Measurements from ENCODE around the gene TNKS2.
"Not testable (repeated sequence)": the region's sequence is repeated elsewhere in the genome, so short reads cannot be mapped to it uniquely, and the experiment has no call there.

Gene TNKS2

GRCh38 chr10:91796331-91797047 lies 1.7 kb upstream of the TNKS2 start:
- DNase-seq (ENCODE audit: low read depth in 1 of 2, low spot score in 1 of 2), result peak in 1 of 2 donors; percentile 49

DNA sequence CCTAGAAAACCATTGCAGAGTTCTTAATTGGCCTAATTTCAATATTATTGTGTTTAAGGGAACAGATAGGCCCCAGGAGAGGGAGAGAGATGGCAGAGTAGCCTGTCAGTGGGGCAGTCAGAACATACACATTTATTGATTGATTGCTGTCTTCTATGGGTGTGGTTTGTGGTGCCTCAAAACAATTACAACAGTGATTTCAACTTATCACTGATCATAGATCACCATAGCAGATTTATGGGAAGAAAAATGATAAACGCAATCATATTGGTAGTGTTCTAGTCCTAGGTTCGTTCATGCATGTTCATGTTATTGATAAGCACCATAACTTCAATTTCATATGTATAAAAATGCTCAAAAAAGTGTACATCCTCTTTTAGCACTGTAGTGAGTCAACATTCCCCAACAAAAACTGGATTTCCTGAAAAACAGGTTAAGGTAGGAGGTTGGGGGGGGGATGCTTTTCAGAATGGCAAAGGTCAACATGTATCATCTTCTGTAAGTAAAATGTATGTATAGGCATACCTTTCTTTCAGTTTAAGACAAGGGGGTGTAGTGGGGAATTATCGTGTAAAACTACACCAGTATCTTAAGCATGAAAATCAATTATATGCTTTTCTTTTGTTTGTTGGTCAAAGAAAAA lies 1.1 kb upstream of the TNKS2 start:
- no peak for DNase-seq (ENCODE audit: low read depth in 1 of 2, low spot score in 1 of 2)

DNA sequence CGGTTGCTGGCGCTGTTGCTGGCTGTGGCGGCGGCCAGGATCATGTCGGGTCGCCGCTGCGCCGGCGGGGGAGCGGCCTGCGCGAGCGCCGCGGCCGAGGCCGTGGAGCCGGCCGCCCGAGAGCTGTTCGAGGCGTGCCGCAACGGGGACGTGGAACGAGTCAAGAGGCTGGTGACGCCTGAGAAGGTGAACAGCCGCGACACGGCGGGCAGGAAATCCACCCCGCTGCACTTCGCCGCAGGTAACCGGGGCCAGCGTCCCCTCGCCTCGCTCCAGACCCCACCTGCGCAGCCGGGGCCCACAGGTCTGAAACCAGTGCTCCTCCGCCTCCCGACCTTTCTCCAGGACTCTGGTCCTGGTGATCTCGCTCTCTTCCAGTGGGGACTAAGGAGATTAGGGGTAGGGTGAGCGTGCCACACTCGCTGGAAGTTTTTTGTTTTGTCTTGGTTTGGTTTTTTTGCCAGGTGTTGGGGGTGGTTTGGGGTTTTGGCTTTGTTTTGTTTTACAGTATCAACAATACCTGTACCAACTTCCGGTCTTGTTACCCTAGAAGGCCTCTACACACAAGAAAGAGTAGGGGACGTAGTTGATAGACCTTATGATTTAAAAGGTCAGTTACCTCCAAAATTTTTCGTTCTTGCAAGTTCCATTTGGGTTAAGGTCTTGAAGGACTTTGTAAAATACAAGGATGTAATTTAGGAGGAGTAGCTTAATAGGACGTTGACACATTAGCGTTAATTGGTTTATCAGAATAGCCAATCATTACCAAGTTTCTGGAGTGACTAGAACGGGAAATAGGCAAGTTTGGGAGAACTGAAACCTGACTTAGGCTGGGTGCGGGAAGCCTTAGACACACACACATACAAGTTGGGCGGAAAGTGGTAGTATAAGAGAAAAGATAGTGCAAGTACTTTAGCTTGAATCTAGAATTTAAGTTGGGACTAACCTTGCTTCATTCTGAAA lies 704 bp downstream of the TNKS2 start:
- DNase-seq (ENCODE audit: low read depth in 1 of 2, low spot score in 1 of 2), result peak in 1 of 2 donors; percentile 9

- DNase-seq (ENCODE audit: low read depth in 1 of 2, low spot score in 1 of 2), result no peak
These were observed 1.4 kb downstream of the TNKS2 start for GRCh38 chr10:91799612-91799975.

DNA sequence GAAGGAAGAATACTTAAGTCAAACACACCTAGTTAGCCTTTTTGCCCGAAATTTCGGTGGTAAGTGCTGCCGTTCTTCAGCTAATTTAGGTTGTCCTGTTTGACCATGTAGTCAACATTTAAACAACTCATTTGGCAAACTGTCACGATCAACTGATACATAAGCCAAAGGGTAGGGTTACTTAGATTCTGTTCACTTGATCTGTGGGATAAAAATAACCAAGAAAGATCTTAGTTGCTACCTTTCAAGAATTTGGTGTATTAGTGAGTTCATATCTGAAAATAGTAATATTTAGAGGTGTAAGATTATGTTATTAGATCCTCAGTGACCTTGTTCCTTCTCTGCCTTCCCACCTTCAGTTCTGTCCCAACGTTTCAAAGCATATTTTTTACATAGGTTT lies 2.0 kb downstream of the TNKS2 start:
- DNase-seq (ENCODE audit: low read depth in 1 of 2, low spot score in 1 of 2), result no peak

- DNase-seq (ENCODE audit: low read depth in 1 of 2, low spot score in 1 of 2), result no peak
These were observed 2.5 kb downstream of the TNKS2 start for GRCh38 chr10:91800756-91801155.

- DNase-seq (ENCODE audit: low read depth in 1 of 2, low spot score in 1 of 2), result no peak
These were observed 5.3 kb downstream of the TNKS2 start for GRCh38 chr10:91803386-91804125.

- no peak for DNase-seq (ENCODE audit: low read depth in 1 of 2, low spot score in 1 of 2)
These were observed 5.9 kb downstream of the TNKS2 start for GRCh38 chr10:91804126-91804510.

DNA sequence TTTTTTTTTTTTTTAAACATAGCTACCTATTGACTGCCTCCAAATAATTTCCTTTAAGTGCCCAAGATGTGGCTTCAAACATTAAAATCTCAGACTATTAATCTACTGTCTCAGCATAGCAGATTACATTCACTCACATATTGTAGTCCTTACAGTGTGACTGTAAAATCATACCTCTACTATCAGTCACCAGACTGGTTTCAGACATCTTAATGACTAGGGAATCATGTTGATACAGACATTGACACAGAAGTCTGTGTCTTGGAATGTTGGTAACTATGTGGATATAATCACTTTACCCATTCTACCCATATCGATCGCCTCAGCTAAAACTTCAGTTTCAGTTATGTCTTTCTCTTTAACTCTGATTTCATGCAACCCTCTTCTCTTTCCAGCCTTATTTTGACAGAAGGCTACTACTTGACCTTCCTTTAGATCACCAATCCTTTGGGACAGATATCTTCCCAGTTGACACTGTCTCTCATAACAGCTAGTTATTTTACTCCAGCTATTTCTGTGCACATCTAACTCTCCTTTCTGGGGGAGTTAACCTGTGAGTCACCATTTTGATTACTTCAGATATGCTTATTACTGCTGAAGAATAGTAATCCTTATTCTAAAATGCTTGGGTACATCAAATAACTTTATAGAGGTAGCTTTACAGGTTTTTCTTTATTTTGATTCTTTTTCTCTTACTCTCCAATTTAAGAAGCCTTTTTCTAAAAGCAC lies 7.0 kb downstream of the TNKS2 start:
- no peak for DNase-seq (ENCODE audit: low read depth in 1 of 2, low spot score in 1 of 2)

DNA sequence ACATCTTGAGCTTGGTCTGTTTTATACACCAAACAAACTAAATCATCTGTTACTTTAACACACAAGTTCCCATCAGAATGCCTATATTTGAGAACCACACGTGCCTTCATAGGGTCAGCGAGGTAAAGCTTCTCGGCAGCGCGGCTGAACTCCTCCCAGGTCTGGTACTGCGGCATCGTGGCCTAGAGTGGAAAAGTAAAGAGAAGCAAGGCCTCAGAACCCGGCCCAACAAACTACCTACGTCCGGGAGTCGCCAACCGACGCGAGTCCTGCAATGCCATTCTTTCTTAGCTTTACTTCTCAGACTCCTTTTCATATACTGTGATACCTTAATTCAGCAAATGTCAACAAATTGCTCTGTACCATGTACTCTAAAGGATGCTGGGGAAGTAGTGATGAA lies 9.0 kb downstream of the TNKS2 start:
- not testable (repeated sequence) for DNase-seq (ENCODE audit: low read depth in 1 of 2, low spot score in 1 of 2)

- DNase-seq (ENCODE audit: low read depth in 1 of 2, low spot score in 1 of 2), result no peak
These were observed 15.0 kb downstream of the TNKS2 start for GRCh38 chr10:91813251-91813650.

- no peak for DNase-seq (ENCODE audit: low read depth in 1 of 2, low spot score in 1 of 2)
These were observed 18.8 kb downstream of the TNKS2 start for GRCh38 chr10:91816981-91817380.

- no peak for DNase-seq (ENCODE audit: low read depth in 1 of 2, low spot score in 1 of 2)
These were observed 21.9 kb downstream of the TNKS2 start for GRCh38 chr10:91820144-91820543.

DNA sequence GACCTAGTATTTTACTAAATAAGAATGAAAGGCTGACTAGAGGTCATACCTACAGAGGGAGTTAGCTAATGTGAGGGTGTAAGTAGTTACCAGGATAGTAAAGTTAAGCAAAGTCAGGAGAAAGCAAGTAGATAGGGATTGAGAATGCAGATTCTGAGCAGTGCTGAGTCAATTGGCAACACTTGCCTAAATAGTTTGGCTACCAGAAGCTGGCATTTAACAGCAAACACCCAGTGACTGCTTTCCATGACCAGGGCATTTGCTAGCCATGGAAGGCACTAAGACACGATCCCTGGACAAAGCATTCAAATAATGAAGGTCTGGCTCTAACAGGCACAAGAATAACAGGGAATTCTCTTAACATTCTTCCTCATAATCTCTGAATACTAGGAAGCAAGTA lies 25.9 kb downstream of the TNKS2 start:
- DNase-seq (ENCODE audit: low read depth in 1 of 2, low spot score in 1 of 2), result no peak

DNA sequence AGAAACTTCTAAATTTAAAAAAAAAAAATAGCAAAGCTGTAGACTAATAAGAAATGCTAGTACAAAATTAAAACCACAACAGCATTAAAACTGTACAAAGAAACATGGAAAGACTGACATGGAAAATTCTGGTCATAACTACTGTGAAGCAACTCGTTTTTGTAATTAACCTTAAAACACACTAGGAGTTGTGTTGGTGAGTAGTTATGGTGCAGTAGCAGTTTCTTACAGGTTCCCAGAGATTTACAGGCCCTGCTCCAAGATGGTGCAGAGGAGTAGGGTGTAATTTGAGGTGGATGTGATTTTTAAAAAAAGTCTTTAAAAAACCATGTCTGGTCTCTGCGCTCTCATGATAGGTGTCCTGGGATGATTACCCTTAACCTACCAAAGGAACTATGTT lies 31.0 kb downstream of the TNKS2 start:
- no peak for DNase-seq (ENCODE audit: low read depth in 1 of 2, low spot score in 1 of 2)

GRCh38 chr10:91838199-91838598 lies 40.0 kb downstream of the TNKS2 start:
- DNase-seq (ENCODE audit: low read depth in 1 of 2, low spot score in 1 of 2), result no peak

GRCh38 chr10:91843083-91843482 lies 44.9 kb downstream of the TNKS2 start:
- no peak for DNase-seq (ENCODE audit: low read depth in 1 of 2, low spot score in 1 of 2)

- no peak for DNase-seq (ENCODE audit: low read depth in 1 of 2, low spot score in 1 of 2)
These were observed 58.4 kb downstream of the TNKS2 start for GRCh38 chr10:91856637-91857036.

DNA sequence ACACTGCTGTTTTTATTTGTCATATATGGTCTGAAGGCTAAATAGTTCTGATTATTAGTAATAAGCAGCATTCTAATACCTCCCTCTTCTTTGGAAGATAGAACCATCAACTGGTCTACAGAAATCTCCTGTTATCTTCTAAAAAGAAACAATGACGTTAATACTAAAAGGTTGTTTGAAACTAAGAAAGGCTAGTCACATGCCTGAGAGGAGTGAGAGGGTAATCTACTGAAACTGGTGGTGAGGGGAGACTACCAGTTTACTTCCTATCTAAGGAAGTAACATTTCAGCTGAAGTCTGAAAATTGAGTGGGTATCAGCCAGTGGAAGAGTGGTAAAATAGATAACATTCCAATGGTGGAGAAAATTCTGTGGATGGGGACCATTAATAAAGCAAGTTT lies 62.7 kb downstream of the TNKS2 start:
- DNase-seq (ENCODE audit: low read depth in 1 of 2, low spot score in 1 of 2), result no peak

- DNase-seq (ENCODE audit: low read depth in 1 of 2, low spot score in 1 of 2), result no peak
These were observed 65.9 kb downstream of the TNKS2 start for GRCh38 chr10:91864099-91864498.

DNA sequence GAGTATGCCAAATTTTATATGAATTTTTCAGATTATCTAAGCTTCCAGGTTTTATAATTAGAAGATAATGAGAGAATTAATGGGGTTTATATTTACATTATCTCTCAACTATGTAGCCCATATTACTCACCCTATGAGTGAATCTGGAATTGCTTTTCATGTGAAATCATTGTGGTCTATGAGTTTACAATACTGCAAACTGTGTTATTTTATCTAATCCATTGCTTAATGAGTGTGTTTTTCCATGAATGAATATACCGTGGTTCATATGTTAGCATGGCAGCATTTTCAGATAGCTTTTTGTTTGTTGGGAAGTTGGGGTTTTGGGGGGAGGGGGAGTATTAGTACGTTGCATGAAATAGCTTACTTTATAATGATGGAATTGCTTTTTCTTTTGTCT lies 66.5 kb downstream of the TNKS2 start:
- DNase-seq (ENCODE audit: low read depth in 1 of 2, low spot score in 1 of 2), result no peak

Measured in activated CD4-positive, alpha-beta T cell treated with anti-CD3 and anti-CD28 coated beads, Interleukin-2, amount 50 U/mL, for 24 hours (primary cell).